Neutrophil (primary cell): ENCODE data around the gene AKAP6.

Source experiments
- H3K27ac ChIP-seq: fragments of 200-600 bp; sonication (generic); 2 replicates; pipeline ENCODE4 v1.5.1; 2016; ENCODE audit warnings: mild to moderate bottlenecking, moderate library complexity
- H3K27me3 ChIP-seq: fragments of 200-600 bp; sonication (generic); 2 replicates; pipeline ENCODE4 v1.6.0; 2016; ENCODE audit warnings: mild to moderate bottlenecking
- H3K36me3 ChIP-seq: fragments of 200-600 bp; sonication (generic); 2 replicates; pipeline ENCODE4 v1.5.1; 2017
- H3K4me1 ChIP-seq, 2 experiments: fragments of 200-600 bp in 1 of 2; sonication (generic) in 1 of 2; 1 replicate in 1 of 2; 2 replicates in 1 of 2; pipeline versions ENCODE4 v1.5.1 to v1.6.1; 2013 to 2016; ENCODE audit warnings: low read depth in 1 of 2, low read length in 1 of 2, mild to moderate bottlenecking in 1 of 2, moderate library complexity in 1 of 2; ENCODE audit not compliant: control insufficient read depth in 1 of 2, insufficient read depth in 1 of 2
- H3K4me3 ChIP-seq, 2 experiments: fragments of 200-600 bp in 1 of 2; sonication (generic) in 1 of 2; 1 replicate in 1 of 2; 2 replicates in 1 of 2; pipeline ENCODE4 v1.5.1; 2013 to 2016; ENCODE audit warnings: low read depth in 1 of 2, low read length in 1 of 2, mild to moderate bottlenecking in 1 of 2, moderate library complexity in 1 of 2
- H3K9me3 ChIP-seq: fragments of 200-600 bp; sonication (generic); 2 replicates; pipeline ENCODE4 v1.5.1; 2016
- CTCF ChIP-seq: fragments of 200-600 bp; sonication (generic); IDR thresholded peaks from 2 replicates; pipeline ENCODE4 v1.5.1; 2016; ENCODE audit warnings: antibody characterized with exemption

AKAP6 gene

DNA sequence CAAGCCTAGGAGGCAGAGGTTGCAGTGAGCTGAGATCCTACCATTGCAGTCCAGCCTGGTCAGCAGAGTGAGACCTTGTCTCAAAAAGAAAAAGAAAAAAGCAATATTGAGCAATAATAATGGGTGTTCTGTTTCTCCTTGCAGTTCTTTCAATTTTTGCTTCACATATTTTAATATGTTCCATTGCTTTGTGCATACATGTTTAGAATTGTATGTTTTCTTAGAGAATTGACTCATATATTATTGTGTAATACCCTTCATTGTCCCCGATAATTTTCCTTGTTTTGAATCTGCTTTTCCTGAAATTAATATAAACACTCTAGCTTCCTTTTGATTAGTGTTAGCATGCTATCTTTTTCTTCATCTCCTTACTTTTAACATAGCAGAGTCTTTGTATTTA lies 471.2 kb downstream of the AKAP6 start:
- no peaks in the 10 kb centered on the region for H3K4me1 ChIP-seq
- TF ChIP-seq CTCF, result no peak
- no peak overlapping the region for H3K4me3 ChIP-seq
- peaks cover 4% of the 10 kb centered on the region for H3K9me3 ChIP-seq
- no peaks in the 10 kb centered on the region for H3K36me3 ChIP-seq
- no peaks in the 10 kb centered on the region for H3K27me3 ChIP-seq
- H3K27ac ChIP-seq, result no peak overlapping the region

- TF ChIP-seq CTCF, result no peak
- no peak overlapping the region for H3K27ac ChIP-seq
- no peaks in the 10 kb centered on the region for H3K27me3 ChIP-seq
- H3K4me3 ChIP-seq, result no peak overlapping the region
- no peaks in the 10 kb centered on the region for H3K36me3 ChIP-seq
- no peaks in the 10 kb centered on the region for H3K4me1 ChIP-seq
- H3K9me3 ChIP-seq, result peaks cover 9% of the 10 kb centered on the region
These were observed 473.2 kb downstream of the AKAP6 start for GRCh38 chr14:32802295-32802694.

DNA sequence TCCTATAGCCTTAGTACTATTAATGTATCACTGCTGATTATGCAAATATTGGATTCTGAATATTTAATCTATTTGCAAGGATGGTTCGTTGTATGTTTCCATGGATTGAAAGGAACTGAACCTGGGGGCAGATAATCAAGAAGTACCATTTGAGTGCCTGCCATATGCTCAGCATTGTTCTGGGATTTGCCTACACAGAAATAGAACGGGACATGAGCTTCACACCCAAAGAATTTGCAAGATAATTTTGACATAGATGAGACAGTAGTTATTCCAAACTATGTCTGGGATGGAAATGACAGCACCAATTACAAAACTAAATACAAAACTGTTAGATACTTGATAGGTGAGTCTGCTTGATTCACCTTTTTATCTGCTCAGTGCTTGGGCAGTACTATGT lies 476.9 kb downstream of the AKAP6 start:
- no peaks in the 10 kb centered on the region for H3K27me3 ChIP-seq
- H3K9me3 ChIP-seq, result peaks cover 9% of the 10 kb centered on the region
- TF ChIP-seq CTCF, result no peak
- no peak overlapping the region for H3K4me3 ChIP-seq
- H3K27ac ChIP-seq, result no peak overlapping the region
- H3K36me3 ChIP-seq, result no peaks in the 10 kb centered on the region
- no peaks in the 10 kb centered on the region for H3K4me1 ChIP-seq

DNA sequence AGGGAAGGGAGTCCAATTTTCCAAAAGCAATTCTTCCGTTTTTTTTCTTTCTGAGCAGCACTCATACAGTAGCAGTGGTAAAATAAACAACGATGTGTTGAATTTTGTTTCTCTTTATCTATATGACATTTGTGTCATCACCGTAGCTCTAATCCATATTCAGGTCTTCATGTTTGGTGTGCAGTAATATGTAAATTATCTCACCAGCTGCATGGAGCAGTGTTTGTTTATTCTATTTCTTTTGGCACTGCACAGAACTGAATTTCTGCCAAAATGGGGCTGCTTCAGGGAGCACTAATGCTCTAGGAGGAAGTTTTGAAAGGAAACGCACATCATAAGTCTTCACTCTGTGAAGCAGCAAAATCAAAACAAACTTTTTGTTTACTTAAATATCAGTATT lies 479.5 kb downstream of the AKAP6 start:
- H3K4me1 ChIP-seq, result no peaks in the 10 kb centered on the region
- H3K36me3 ChIP-seq, result no peaks in the 10 kb centered on the region
- no peaks in the 10 kb centered on the region for H3K27me3 ChIP-seq
- H3K4me3 ChIP-seq, result no peak overlapping the region
- H3K9me3 ChIP-seq, result peaks cover 9% of the 10 kb centered on the region
- TF ChIP-seq CTCF, result no peak
- H3K27ac ChIP-seq, result no peak overlapping the region

DNA sequence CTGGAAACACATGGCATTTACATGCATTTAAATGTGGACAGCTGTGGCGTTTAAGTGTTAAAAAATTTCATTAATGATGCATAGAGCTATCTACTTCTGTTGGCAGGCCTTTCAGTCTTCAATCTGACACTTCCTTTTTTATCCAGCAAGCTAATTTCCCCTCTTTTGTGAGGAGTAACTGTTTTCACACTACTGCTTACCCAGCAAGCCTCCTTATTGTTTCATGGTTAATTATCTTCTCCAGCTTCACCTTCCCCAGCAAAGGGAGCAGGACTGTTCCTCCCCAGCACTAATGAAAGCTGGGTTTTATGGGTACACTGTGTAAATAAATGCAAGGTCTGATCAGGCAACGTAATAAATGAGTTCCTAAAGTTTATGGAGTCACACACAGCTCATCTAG lies 480.2 kb downstream of the AKAP6 start:
- Histone ChIP-seq H3K9me3 (peaks cover 5% of the 10 kb centered on the region), H3K4me3 (no peak overlapping the region), H3K4me1 (no peaks in the 10 kb centered on the region), H3K27ac (no peak overlapping the region), H3K27me3 (no peaks in the 10 kb centered on the region), H3K36me3 (no peaks in the 10 kb centered on the region)
- TF ChIP-seq CTCF, result no peak

DNA sequence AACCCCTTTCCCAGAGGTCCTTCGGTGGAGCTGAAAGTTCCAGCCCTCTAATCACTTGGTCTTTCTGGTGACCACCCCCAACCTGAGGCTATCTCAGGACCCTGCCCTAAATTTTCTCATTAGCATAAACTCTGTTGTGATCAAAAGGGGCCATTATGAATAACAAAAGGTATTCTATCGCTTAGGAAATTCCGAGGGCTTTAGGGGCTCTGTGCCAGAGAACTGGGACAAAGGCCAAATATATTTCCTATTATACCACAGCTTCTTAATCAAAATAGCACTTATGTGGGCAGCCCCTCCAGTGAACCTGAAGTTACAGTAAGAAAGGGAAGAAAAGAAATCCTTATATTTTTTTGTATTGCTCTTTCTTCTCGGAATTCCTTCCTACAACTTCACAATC lies 484.3 kb downstream of the AKAP6 start:
- TF ChIP-seq CTCF, result no peak

More for the DNA sequence above, 484.3 kb downstream of the AKAP6 start:
- no peak overlapping the region for H3K27ac ChIP-seq
- no peaks in the 10 kb centered on the region for H3K36me3 ChIP-seq
- no peaks in the 10 kb centered on the region for H3K9me3 ChIP-seq
- H3K27me3 ChIP-seq, result no peaks in the 10 kb centered on the region
- H3K4me1 ChIP-seq, result no peaks in the 10 kb centered on the region
- H3K4me3 ChIP-seq, result no peak overlapping the region
